NCI-H2107 (cell line): ENCODE data around the gene VOPP1.

Source experiments
- DNase-seq: peaks from one replicate; lab custom pipeline; 2025; lab: John Stamatoyannopoulos, UW

VOPP1 gene

DNA sequence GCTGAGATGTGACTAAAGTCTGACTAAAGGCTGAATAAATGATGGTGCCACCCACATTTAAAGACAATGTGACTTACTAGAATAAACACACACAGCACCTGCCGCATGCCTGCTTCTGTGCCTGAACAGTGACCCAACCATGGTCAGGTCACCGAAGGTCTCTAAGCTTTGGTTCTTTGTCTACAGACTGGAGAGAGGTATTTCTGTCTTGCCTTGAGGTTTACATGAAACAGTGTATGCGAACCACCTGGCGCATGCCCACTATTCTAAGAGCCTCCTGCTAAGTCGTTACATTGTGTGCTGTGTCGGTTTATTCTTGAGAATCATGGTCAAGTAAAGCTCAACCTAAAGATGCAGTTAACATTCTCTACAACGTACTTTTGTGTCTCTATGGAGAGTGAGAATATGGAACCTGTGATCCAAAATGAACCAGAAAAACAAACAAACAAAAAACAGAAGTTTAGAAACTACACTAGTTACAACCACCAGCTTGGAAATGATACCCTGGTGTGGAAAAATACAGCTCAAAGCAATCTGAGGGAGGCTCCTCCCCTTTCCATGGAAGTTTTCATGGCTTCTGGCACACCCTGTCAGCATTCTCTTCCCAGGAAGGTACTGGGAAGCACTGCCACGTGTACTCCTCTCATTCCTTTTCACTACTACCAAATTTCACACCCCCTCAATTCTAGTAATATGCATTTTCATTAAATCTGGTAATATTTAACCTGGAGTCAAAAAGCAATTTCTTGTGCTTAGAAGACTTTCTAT lies 40.0 kb downstream of the VOPP1 start:
- DNase-seq, result peak; percentile 62

DNA sequence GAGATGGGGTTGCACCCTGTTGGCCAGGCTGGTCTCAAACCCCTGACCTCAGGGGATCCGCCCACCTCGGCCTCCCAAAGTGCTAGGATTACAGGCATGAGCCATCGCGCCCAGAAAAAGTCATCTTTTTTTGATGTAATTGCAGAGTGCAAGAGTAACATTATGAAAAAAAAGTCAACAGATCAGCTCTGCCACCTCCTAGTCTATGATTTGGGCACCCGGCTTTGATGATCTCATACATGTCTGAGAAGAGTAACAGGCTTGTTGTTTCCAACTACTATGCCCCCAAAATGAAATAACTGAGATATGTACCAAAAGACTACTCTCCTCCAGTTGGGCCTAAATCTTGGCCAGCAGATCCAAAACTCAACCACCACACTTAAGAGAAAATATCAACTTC lies 40.8 kb downstream of the VOPP1 start:
- no peak for DNase-seq

DNA sequence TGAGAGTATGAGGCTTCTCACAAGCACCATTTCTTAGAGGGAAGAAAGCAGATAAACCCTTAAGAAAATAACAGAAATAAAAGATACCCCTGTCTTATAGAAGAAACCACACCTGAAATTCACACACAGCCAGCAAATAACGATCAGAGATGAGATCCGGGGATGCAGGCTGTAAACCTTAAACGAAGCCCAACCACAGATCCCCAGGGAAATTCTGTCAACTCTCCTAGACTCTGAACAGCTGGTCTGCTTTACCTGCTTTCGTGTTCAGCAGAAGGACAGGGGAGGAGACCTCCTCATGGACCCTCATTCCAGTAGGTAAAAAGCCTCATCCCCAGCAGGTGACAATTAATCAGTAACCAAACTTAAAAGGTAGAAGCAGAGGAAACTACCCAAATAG lies 45.0 kb downstream of the VOPP1 start:
- peak; percentile 54 for DNase-seq

DNA sequence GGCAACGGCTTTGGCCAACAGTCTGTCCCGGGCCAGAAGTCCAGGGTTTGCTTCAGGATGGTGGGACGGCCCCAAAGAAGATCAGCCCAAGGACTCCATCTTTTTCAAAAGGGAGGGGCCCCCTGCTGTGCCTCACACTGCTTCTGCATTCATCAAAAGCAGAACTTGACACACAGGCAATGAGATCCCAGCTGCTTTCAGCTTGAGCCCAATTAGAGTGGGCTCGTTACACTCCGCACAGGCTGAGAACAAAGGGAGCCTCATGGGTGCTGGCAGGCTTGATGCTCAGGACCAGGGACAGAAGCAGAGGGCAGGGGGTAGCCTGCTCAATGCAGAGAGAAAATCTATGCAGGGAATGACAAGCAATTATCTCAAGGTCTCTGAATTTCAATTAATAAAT lies 45.5 kb downstream of the VOPP1 start:
- peak; percentile 84 for DNase-seq

DNA sequence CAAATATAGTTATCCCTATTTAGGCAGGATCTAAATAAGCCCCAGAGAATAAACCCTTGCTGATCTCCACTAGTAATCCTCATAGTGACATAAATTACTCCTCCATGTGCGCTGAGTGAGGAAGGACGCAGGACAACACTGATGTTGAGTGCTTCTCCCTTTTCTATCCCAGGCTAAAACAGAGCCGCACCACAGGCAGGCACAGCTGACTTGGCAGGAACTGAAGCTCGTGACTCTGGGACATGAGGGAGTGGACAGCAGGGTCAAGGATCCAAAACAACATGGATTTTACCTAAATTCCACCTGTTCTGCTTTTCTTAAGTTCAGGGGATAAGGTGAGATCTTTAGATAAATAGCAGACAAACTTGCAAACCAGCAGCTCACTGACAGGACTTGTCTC lies 46.0 kb downstream of the VOPP1 start:
- DNase-seq, result no peak

DNA sequence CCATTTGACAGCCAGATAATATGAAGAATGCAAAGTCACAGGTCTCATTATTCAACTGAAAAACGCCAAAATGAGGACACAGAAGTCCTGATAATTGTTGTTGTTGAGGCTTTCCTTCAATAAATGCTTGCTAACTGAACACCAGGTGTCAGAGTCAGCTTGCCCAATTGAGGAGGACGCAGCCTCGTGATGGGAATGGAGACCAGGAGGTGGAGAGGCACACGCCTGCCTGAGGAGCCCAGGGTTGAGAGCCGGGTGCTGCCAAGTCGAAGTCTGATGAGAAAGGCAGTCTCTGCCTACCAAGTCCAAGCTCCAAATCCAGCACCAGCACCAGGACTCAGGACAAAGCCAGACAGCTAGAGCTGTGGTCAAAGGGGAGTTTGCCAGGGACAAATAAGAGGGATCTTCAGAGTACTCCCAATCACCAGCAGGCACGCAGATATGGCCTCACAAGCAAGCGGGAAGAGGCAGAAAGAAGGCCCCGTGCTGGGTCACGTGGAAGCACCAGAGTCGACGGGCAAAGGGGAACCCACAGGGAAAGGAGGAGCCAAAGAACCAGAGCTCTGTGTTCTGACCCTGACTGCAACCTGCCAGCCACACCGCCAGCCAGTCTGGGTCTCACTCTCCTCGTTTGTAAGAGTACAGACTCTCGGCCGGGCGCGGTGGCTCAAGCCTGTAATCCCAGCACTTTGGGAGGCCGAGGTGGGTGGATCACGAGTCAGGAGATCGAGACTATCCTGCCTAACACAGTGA lies 47.6 kb downstream of the VOPP1 start:
- DNase-seq, result peak; percentile 45

DNA sequence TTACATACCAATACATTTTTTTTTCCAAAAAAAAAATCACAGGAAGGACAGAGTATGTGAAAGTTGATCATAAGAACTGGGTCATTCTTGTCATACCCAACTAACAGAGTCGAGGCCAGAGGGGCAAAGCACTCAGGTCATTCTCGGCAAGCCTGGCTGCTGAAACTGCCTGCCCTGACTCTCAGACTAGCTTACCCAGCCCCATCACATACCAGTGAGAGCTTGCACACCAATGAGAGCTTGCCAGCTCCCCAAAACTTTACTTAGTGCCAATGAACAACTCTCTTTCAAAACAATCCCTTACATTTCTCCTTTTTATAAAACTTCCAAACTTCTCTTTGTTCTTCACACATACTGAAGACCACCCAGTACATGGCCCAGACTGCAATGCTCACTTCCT lies 48.9 kb downstream of the VOPP1 start:
- no peak for DNase-seq

DNA sequence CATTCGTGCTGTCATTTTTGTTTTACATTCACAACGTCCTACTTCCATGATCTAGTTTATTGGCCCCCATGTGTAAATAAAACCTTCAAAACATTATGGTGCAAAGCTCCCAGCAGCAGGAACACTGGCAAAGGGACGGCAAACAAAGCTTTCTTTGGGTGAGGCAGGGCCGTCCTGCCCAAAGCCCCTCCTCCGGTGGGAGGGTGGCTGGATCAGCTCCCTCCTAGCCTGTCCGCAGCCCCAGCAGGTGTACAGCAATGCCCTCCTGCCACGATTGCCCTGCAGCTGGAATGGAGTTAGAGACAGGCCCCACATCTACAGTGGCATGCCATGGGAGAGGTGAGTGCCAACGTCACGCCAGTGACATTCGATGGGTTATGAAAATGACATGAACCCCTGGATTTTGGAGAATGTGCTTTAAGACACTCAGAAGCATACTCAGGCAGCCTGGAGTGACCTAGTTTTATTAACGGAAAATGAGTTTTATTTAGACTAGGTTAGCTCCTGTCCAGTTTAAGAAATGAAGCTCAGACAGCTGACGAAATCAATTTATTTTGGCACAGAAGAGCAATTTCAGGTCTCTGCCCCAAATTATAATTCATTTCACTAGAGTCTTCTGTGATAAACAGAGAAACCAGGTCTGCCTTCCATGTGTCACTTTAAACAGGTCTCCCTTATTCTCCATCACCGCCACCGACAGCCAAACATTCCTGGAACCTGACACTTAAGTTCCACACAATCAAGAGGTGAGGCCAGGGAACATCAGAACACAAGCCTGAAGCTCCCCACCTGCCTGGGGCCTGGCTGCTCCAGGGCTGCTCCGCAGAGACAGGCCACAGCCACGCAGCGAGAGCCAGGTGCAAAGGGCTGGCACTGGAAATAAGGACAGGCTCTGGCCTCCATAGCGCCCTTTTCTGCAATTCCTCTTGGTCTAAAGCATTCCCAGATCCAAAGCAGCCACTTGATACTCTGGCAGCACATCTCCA lies 50.1 kb downstream of the VOPP1 start:
- DNase-seq, result peak; percentile 53

DNA sequence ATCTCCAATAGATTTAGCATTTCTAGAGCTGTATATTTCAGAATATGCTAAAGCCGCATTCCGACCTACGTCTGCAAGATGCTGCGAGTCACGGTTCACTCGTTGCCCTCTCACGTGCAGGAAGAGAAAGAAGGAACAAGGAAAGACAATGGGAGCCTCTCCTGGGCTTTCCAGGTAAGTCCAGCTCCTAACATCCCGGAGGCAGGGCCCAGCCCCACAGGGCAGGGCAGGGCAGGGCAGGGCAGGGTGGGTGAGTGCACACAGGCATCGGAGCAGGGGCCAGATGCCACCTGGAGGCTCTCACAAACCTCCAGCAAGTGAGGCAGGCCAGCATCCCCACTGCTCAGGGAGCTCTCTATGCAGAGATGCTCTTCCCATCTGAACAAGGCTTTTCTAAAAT lies 50.8 kb downstream of the VOPP1 start:
- no peak for DNase-seq

DNA sequence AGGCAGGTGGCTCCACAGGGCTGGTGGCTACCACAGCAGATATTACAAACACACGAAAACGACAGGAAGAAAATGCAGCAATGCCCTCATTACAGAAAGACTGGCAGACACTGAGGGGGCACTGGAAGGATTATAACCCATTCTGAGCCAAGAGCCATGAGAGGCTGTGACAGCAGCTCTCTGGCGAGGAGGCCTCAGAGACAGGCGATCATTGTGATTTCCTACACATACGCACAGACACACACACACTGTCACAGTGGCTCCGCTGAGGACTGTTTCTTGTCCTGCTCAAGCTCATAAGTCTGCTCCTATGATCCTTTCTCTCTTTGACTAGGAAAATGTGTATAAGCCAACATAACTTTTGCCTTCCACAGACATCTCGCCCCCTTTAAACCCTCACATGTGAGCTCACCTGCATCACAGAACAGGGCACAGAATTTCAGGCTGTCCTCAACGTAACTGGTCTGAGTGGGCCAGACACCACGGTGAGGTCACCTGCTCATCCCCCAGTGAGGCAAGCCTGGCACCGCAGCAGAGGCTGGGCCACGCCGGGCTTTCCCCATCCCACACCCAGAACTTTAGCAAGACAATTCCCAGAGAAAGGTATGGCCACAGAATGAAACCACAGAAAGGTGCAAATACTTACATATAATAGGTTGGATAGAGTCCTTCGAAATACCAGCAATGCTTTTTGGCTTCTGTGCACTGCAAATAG lies 51.7 kb downstream of the VOPP1 start:
- no peak for DNase-seq

DNA sequence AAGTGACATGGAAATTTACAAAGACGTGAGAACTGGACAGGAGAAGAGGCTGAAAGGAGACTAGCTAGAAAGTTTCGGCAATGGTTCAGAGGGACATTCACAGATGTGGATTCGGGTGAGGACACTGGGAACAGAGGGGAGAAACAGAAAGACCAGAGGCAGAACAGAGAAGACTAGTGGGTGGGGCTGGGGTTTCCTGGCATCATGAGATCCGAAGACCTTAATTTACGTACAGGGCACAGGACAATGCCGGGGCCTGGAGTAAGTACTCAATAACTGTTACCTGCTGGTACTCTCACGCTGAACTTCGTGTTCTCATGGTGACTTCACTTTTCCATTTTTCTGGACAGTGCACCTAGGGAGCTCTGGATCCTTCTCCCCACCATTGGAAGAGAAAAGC lies 53.5 kb downstream of the VOPP1 start:
- DNase-seq, result no peak

DNA sequence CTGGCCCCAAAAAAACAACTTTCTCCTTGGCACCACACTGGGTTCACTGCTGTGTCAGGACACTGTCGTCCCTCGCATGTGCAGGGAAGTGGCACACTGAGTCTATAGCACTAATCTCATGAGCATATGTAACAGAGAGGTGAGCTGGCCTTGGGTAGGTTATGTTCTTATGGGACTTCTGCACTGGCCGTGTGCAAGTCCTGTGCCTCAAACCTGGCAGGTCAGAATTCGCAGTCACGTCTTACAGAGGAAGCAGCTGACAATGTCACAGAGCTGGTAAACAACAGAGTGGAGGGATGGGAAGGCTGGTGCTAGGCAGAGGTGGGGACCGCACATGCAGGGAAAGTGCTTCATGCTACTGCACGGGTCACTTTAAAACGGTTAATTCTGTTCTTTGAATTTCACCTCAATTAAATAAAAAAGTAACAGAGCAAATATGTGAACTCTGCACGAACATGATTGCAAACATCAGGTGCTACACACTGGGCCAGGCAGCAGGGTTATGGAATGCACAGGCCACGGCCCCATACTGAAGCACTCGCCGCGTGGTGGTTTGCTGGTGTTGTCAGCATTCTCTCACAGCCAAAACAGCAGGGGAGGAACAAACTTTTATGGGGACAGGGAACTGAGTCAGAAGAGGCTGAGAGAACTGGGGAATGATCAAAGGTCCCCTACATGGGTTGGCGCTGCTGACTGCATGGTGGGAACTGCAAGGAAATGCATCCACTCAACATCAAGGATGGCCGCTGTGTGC lies 54.2 kb downstream of the VOPP1 start:
- no peak for DNase-seq

DNA sequence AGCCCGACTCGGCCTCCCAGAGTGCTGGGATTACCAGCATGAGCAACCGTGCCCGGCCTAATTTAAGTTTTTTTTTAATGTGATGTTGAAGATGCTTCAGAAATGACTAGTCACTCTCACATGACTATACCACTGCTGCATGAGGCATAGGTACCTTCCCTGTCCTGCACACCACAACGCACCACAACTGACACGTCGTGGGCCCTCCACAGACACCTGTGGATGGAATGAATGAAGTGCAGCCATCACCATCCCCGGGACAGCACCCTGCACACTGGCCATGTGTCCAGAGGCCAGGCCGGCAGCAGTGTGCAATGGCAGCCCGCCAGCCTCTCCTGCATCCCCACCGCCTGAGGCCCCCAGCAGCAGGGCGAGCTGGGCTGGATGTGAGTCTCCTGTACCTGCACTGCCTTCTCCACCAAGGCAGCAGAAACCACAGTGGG lies 55.1 kb downstream of the VOPP1 start:
- no peak for DNase-seq

DNA sequence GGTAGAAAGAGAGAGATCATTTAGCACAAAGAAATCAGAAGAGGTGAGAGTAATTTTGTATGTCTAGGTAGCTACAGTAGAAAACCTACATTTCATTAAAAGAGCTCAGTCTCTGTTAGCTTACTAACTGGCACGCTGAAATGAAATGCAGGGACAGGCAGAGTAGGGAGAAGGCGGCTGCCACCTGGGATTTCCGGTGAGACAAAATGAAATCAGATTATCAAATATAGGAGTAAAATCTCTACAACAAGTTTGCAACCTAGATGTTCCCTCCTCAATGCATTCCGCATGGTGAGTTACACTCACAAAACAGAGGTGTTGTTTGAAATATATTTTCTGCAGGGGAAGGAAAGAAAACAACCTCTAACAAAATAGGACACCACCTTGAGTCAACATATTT lies 55.9 kb downstream of the VOPP1 start:
- DNase-seq, result no peak

DNA sequence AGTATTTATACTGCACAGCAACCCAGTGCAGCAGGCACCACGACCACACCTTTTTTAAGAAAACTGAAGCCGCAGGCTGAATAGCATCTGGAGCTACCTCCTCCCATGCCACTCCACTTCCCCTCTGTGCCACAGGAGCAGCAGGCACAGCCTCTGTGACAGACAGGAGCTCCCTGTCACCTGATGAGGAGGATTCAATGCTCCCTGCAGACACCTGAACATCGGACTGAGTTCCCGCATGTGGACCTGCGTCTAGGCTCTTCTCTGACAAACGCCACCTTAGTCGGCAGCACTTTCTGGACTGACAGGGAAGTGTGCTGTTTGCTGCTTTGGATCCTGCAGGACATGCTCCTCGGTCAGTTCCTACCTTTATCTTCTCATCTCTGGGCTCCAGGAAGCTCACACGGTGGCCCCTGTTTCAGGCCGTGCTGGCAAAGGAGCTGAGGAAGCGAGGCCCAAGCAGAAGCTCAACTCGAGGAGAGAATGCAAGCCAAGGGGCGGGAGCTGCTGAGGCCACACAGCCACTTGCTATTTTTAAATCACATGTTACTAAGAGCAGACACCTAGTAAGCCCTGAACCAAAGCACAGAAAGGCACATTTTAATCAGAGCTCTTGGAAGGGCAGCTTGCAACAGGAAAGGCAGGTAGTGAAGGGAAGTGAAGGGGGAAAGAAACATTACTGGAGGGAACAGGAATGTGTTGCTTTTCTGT lies 56.6 kb downstream of the VOPP1 start:
- DNase-seq, result no peak

DNA sequence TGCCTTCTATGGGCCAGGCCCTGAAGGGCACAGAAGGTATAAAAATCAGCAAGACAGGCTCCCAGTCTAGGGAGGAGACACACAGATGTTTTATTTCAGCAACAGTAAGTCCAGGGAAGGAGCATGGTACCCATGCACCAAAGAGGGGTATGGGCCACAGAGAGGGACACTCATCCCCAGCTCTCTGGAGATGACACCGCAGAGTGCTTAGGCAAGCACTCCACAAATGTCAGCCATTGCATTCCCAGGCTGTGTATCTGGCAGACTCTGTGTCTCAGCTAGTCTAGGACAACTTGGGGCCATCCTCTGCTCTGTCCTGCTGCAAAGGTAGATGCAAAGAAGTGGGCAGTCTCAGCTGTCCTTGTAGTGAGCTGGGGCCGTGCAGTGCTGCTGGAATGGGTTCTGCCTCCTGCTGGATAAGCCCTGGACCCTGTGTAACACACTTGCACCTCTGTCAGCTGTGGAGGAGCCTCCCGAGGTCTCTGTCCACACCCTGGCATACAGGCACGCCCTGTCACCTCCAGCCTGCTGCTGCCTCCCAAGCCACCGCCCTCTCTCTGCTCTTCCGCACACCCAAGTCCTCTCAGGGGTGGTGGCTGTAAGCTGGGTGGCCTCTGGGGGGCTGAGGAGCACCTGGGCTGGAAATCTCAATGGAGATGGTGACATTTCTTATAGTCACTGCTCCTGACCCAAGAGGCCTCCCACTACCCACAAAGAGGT lies 57.6 kb downstream of the VOPP1 start:
- no peak for DNase-seq

DNA sequence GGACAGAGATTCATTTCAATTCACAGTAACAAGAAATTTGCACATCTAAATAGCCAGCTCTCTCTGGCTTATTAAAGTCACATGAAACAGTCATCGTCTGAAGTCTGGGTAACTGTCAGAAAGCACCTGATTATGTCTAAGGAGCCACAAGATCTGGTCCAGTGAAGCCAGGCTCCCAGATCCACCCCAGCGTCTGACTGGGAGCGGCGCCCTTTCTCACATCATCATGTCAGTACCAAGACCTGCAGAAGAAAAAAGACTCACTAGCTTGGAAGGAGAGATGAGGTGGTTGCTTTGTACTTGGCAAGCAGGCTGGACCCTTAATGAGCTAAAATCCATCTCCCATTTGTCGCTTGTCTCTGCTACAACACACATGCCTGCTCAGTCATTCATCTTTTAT lies 58.4 kb downstream of the VOPP1 start:
- no peak for DNase-seq

DNA sequence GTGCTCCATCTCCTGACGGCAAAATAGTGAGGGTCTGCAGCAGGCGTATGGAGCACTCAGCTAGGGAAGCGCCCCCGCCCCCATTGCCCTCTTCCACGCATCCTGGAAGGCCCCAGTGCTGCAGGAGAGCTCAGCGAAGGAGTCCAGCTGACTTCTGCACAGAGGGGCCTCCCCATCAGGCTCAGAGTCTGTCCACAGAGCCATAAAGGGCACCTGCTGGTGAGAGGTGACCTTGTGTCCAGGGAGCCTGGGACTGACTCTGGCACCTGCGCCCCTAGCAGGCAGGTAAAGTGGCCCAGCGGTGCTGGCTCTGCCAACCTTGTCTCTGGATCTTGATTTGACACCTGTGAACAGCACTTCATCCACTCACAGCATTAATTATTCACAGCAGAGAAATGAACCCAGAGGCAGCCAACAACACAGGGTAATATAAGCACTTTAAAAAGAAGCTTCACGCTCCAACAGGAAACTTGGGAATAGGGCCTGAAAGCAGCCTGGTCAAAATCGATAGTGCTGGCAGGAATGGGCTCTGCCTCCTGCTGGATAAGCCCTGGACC lies 59.6 kb downstream of the VOPP1 start:
- no peak for DNase-seq

DNA sequence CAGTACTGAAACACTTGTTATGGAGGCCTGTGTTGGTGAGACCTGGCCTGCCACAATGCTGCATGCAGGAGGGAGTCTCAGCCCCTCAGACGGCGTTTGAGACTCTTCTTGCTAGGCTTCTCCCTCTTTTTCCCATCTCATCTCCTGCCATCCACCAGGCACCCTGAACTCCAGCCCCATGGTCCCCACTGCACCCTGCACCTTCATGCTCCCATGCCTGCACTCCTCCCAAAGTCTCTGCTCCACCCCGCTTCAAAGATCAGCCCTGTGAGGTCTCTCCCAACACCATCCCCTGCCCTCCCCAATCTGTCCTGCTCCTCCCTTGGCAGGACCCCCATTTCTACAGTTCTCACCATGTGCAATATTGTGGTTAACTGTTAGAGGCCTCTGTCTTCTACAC lies 61.7 kb downstream of the VOPP1 start:
- DNase-seq, result no peak
